Upper lobe of left lung (tissue), 6 donors: Measurements from ENCODE around the gene CAMK2B. TPM values are rescaled to one million over a fixed set of nuclear protein-coding genes. Genes with fewer than 3 reads are reported as not detected.

Experiments
- ATAC-seq, 2 donors: fragments of 200-7000 bp; cut with Tn5 transposase; one replicate each; pipeline ENCODE4 v1.9.1; 2022; ENCODE audit warnings: mild to moderate bottlenecking in 2 of 2, moderate library complexity in 2 of 2; ENCODE audit not compliant: low FRiP score in 2 of 2
- DNase-seq, 2 donors: peaks; one replicate each; pipeline ENCODE4 v3.0.0-alpha.2; 2019 to 2020
- H3K27ac ChIP-seq, 4 donors: fragments of 200-600 bp; sonication (generic); one replicate each; pipeline ENCODE4 v1.5.1; 2016 to 2019
- H3K27me3 ChIP-seq, 4 donors: fragments of 200-600 bp; sonication (generic); one replicate each; pipeline ENCODE4 v1.5.1; 2017 to 2019
- H3K36me3 ChIP-seq, 4 donors: fragments of 200-600 bp; sonication (generic); one replicate each; pipeline ENCODE4 v1.5.1; 2016 to 2019
- H3K4me1 ChIP-seq, 4 donors: fragments of 200-600 bp; sonication (generic); one replicate each; pipeline ENCODE4 v1.5.1; 2018 to 2019
- H3K4me3 ChIP-seq, 4 donors: fragments of 200-600 bp; sonication (generic); one replicate each; pipeline ENCODE4 v1.5.1; 2017 to 2019; ENCODE audit warnings: mild to moderate bottlenecking in 2 of 4, moderate library complexity in 1 of 4
- H3K9me3 ChIP-seq, 4 donors: fragments of 200-600 bp; sonication (generic); one replicate each; pipeline ENCODE4 v1.5.1; 2018 to 2019
- CTCF ChIP-seq, 6 experiments: fragments of 450-650 bp in 4 of 6; fragments of 200-600 bp in 2 of 6; sonication (generic) in 2 of 6; IDR thresholded peaks; one replicate each; pipeline ENCODE4 v1.5.1; 2016 to 2019; ENCODE audit warnings: antibody characterized with exemption in 6 of 6
- EP300 ChIP-seq, 4 donors: sonication (generic); formaldehyde crosslinking; IDR thresholded peaks; one replicate each; pipeline ENCODE4 v1.5.1; 2017; ENCODE audit warnings: antibody characterized with exemption in 4 of 4, control low read depth in 2 of 4
- POLR2A ChIP-seq, 4 donors: fragments of 450-650 bp; IDR thresholded peaks; one replicate each; pipeline ENCODE4 v1.5.1; 2016 to 2017; ENCODE audit warnings: antibody characterized with exemption in 4 of 4, mild to moderate bottlenecking in 2 of 4
- POLR2AphosphoS5 ChIP-seq, 2 donors: sonication (generic); formaldehyde crosslinking; IDR thresholded peaks; one replicate each; pipeline ENCODE4 v1.5.1; 2017; ENCODE audit warnings: antibody characterized with exemption in 2 of 2
- whole genome bisulfite sequencing, 2 donors: methylation state at CpG; one replicate each; pipeline ENCODE4 v1.1.5; 2017 to 2018; 5-methylcytosine and 5-hydroxymethylcytosine counted together
- total RNA-seq, 6 donors: library from RNA; depleted of rRNA in 4 of 6; stranded (reverse); fragments of >200 nt in 4 of 6; gene quantifications; one replicate each; pipeline versions ENCODE4 v1.1.0 to v1.2.1, GENCODE V29; 2016 to 2021
- donor health status: DM: no; HTN: no; CAD: no; lungs with moderate emphysema.
- donor health status: DM: no; HTN: yes; CAD: no; lungs with severe emphysema.

CAMK2B gene
- total RNA-seq, 6 donors from 2014 or later: 0.09 to 1.8 (median 0.27) TPM; not detected in 3

DNA sequence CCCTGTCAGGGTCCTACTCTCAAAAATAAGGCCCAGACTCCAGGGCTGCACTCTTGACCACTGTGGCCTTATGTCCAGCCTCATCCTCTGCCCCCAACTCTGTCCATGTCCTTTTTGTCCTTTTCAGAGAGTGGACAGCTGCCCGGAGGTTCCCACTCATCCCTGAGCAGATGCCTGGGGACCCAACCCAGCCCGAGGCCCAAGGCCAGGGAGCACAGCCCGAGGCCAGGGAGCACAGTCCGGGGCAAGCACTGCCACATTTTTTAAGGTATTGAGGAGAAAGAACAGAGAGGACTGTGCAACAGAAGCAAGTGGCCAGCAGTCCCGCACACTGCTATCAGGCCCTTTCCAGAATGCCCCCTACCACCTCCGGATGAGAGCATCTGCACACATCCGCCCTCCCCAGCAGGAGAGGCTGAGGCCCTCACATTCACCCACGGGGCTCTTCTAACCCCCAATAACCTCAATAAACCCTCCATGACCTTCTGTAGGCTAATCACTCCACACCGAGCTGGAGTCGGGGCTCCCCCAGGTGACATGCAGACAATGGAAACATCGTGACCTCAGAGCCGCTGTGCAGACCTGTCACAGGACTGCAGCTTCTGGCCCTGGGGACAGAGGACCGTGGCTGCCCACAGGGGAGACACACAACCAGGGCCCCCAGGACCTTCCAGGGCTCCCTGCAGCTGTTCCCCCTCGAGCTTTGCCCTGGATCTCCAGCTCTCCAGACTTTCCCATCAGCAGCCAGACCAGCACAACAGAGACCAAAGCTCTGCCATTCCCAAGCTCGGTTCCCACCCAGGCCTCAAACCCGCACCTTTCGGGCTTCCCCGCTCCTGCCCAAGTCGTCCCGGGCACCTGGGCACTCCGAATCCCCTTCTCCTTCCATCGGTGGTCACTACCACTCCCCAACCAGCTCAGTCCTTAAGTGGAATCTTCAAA, 51.4 kb downstream of the CAMK2B start:
- TF ChIP-seq EP300 (IDR thresholded peaks at IDR 0.05): no peak
- TF ChIP-seq POLR2AphosphoS5 (IDR thresholded peaks at IDR 0.05): no peak
- no peak for TF ChIP-seq POLR2A (IDR thresholded peaks at IDR 0.05)
- TF ChIP-seq CTCF (IDR thresholded peaks at IDR 0.05): no peak
- no peaks in the 10 kb centered on the region for H3K9me3 ChIP-seq
- no peak for ATAC-seq
- no peaks in the 10 kb centered on the region for H3K27me3 ChIP-seq
- DNase-seq: peak in 1 of 2 donors; percentile 33
- no peak overlapping the region for H3K4me3 ChIP-seq
- H3K27ac ChIP-seq: no peak overlapping the region
- 89 to 90% methylated on average over 14 to 22 of the region's 22 CpGs for WGBS, 2 donors
- H3K36me3 ChIP-seq: no peaks in the 10 kb centered on the region
- H3K4me1 ChIP-seq: no peaks in the 10 kb centered on the region

DNA sequence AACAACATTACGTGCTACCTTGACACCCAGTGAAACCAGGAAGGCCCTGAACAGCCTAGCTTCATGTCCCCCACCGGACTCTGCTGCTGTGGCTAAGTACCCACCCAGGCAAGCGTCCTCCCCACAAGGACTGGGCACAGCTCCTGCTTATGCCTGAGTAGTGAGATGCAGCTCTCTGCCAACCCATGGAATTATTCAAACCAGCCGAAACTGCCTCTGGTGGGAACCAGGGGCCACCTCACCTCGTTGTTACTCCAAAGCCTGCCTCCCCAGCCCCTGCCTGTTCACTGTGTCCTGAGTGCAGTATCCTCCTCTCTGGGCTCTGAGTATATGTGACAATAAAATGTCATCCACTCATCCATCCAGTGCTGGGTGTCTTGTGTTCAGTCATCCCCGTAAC, 52.4 kb downstream of the CAMK2B start:
- no peak for DNase-seq
- Histone ChIP-seq H3K9me3 (no peaks in the 10 kb centered on the region), H3K4me1 (no peaks in the 10 kb centered on the region), H3K4me3 (no peak overlapping the region), H3K27ac (no peak overlapping the region), H3K27me3 (no peaks in the 10 kb centered on the region), H3K36me3 (no peaks in the 10 kb centered on the region)
- TF ChIP-seq EP300 (IDR thresholded peaks at IDR 0.05): no peak
- TF ChIP-seq POLR2AphosphoS5 (IDR thresholded peaks at IDR 0.05): no peak
- TF ChIP-seq CTCF (IDR thresholded peaks at IDR 0.05): no peak
- no peak for TF ChIP-seq POLR2A (IDR thresholded peaks at IDR 0.05)
- WGBS, 2 donors: 88 to 89% methylated on average over 5 to 6 of the region's 6 CpGs
- ATAC-seq: no peak

DNA sequence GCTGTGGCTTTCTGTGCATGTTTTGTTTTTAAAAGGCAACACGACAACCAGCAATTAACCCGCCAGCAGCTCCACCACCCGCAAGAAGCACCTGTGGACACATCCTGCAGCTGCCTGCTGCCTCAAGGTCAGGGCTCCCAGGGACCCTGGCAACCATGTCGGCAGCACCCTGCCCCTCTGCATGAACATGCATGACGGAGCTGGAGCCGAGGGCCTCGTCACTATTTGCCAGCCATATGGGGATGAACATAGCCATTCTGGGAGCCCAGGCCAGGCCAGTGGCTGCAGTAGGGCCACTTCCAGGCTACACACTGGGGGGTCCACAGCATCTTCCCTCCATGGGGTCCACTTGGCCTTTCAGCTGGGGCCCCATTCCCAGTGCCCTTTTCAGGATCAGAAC, 52.9 kb downstream of the CAMK2B start:
- H3K4me1 ChIP-seq: no peaks in the 10 kb centered on the region

GRCh38 chr7:44269943-44270493, 55.4 kb downstream of the CAMK2B start:
- DNase-seq (peak in 1 of 2 donors; percentile 33), ATAC-seq (no peak)
- WGBS, 2 donors: 64 to 100% methylated on average over 3 to 4 of the region's 7 CpGs

More for the DNA sequence above, 52.9 kb downstream of the CAMK2B start:
- TF ChIP-seq CTCF (IDR thresholded peaks at IDR 0.05): no peak
- no peak for TF ChIP-seq EP300 (IDR thresholded peaks at IDR 0.05)
- no peak for TF ChIP-seq POLR2A (IDR thresholded peaks at IDR 0.05)
- TF ChIP-seq POLR2AphosphoS5 (IDR thresholded peaks at IDR 0.05): no peak
- WGBS, 2 donors: 78 to 94% methylated on average over 6 to 7 of the region's 7 CpGs
- DNase-seq (no peak), ATAC-seq (no peak)
- H3K36me3 ChIP-seq: no peaks in the 10 kb centered on the region
- H3K27ac ChIP-seq: no peak overlapping the region
- no peaks in the 10 kb centered on the region for H3K27me3 ChIP-seq
- H3K4me3 ChIP-seq: no peak overlapping the region
- H3K9me3 ChIP-seq: no peaks in the 10 kb centered on the region

More at GRCh38 chr7:44269943-44270493, 55.4 kb downstream of the CAMK2B start:
- Histone ChIP-seq H3K4me3 (no peak overlapping the region), H3K36me3 (no peaks in the 10 kb centered on the region), H3K4me1 (no peaks in the 10 kb centered on the region), H3K27ac (no peak overlapping the region), H3K27me3 (no peaks in the 10 kb centered on the region), H3K9me3 (no peaks in the 10 kb centered on the region)
- TF ChIP-seq EP300 (IDR thresholded peaks at IDR 0.05) (no peak), CTCF (IDR thresholded peaks at IDR 0.05) (no peak), POLR2AphosphoS5 (IDR thresholded peaks at IDR 0.05) (no peak), POLR2A (IDR thresholded peaks at IDR 0.05) (no peak)
